Fibroblast of mammary gland (primary cell): ENCODE data around the gene CCDC89.

Source experiments
- DNase-seq: peaks from one replicate; pipeline ENCODE4 v3.0.0-alpha.2; 2010; ENCODE audit warnings: low read depth
- H3K4me3 ChIP-seq: 2 replicates; pipeline ENCODE4 v1.5.1; 2011; ENCODE audit warnings: low read depth, mild to moderate bottlenecking, low read length, moderate library complexity; ENCODE audit not compliant: control insufficient read depth
- TF ChIP-seq, protein P1 (sequence below): conservative IDR thresholded peaks from 2 replicates; pipeline ENCODE4 v1.5.1; 2011; ENCODE audit warnings: low read depth, low read length, inconsistent platforms; ENCODE audit not compliant: control insufficient read depth, insufficient read depth

The CCDC89 gene

DNA sequence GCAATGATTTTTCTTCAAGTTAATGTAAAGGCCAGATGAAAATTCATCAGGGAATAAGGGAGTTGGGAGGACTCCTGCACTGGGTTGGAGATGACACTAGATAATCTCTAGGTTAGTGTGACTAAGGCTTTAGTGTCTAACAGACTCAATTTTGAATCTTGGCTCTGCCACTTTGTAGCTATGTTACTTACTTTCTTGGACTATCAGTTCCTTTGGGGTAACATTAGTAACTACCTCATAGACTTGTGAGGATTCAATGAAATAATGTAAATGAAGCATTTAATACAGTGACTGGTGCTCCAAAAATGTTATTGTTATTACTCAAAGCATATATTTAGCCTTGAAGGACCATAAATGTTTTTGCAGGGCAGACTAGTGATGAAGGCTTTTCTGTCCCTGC lies 9.6 kb upstream of the CCDC89 start:
- TF ChIP-seq, protein P1, sequence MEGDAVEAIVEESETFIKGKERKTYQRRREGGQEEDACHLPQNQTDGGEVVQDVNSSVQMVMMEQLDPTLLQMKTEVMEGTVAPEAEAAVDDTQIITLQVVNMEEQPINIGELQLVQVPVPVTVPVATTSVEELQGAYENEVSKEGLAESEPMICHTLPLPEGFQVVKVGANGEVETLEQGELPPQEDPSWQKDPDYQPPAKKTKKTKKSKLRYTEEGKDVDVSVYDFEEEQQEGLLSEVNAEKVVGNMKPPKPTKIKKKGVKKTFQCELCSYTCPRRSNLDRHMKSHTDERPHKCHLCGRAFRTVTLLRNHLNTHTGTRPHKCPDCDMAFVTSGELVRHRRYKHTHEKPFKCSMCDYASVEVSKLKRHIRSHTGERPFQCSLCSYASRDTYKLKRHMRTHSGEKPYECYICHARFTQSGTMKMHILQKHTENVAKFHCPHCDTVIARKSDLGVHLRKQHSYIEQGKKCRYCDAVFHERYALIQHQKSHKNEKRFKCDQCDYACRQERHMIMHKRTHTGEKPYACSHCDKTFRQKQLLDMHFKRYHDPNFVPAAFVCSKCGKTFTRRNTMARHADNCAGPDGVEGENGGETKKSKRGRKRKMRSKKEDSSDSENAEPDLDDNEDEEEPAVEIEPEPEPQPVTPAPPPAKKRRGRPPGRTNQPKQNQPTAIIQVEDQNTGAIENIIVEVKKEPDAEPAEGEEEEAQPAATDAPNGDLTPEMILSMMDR, result no peak
- DNase-seq, result no peak
- no peak overlapping the region for H3K4me3 ChIP-seq

DNA sequence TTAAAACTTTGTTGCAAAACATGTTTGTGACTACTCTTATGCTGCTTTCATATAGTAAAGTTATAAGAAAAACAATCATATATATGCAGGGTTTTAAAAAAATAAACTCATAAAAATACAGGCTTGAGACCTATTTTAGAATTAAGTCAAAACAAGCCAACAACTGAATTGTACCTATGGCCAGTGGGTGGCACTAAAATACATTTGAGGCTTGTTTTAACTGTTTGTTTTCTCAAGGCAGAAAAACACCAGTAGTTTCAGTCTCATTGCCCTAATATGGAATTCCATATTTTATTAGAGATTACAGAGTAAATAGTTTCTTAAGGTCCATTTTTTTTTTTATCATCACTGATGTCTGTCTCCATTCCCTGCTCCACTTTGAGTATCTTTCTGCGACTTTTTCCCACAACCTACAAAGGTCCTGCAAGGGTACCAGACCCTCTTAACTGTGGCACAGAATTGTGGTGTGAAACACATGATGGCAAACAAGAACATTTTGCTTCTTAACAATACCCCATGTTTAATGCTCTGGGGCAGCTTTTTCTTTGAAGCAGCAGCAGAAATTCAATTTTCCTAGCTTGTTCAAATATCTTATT lies 8.5 kb upstream of the CCDC89 start:
- no peak overlapping the region for H3K4me3 ChIP-seq
- TF ChIP-seq, protein P1, result peak; percentile 71
- DNase-seq, result peak; percentile 71

- peak; percentile 55 for DNase-seq
- TF ChIP-seq, protein P1, result no peak
- peak overlapping the region; percentile 70 for H3K4me3 ChIP-seq
These were observed 723 bp downstream of the CCDC89 start for GRCh38 chr11:85685125-85685819.

DNA sequence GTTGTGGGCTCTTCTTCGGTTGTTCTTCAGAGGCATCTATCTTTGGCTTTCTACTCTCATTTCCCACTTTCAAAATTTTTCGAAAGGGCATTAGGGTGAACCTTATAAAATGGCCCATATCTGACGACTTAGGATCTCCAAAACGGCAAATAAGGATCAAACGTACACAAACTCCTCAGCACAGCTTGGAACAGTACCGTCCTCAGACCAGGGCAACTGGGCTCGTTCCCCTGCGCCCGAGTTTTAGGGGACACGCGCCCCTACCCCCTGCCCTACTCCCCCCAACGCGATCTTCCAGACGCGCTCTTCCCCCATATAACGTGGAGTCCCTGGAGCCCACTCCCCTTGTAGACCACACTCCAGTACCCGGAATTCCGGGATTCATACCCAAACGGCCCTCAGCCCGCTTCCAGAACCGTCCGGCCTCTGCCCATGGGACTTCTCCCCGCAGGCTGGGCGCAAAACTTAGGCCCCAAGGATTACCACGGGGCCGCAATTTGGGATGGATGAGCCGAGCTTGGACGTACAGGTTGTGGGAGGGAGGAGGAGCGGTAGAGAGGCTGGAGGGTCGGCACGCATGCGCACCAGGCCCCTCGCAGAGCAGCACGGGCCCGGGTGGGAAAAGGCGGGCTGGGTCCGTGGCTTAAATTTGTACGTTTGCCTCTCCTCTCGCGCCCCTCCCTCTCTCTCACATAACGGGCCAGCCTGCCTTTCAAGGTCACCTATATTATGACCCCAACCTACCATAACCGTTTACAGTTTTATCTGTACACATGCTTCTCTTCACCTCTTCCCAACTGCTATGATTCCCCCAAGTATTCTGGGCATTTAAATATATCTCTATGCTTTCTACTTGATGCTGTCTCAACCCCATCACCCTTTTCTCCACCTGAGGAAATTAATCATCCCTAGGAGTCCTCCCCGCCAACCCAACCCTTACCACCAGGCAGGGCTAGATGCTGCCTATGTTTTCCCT lies 3.4 kb downstream of the CCDC89 start:
- H3K4me3 ChIP-seq, result peak overlapping the region; percentile 63
- peak; percentile 52 for DNase-seq
- TF ChIP-seq, protein P1, result no peak

DNA sequence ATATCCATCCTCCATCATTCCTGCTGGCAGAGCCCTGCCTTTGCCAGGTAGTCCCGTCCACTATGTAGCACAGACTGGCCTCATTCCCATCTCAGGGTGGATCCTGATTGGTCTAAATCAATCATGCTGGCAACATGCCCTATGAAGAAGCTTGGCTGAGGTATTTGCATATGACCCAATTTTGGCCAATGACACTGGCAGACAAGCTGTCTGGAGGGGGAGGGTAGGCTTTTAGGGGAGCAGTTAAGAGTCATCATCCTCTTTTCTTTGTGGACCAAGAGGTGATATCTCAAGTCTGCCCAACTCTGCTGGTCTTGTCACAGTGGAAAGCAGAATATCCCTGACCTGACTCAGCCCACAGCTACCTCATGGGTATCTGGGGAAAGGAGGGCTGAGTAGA lies 5.1 kb downstream of the CCDC89 start:
- no peak overlapping the region for H3K4me3 ChIP-seq
- TF ChIP-seq, protein P1, result no peak
- DNase-seq, result no peak

- no peak for DNase-seq
These were observed 6.4 kb downstream of the CCDC89 start for GRCh38 chr11:85679576-85679975.

More at GRCh38 chr11:85679576-85679975, 6.4 kb downstream of the CCDC89 start:
- no peak overlapping the region for H3K4me3 ChIP-seq
- TF ChIP-seq, protein P1, result no peak
